ENCODE data around the gene MYOM3.
"Not testable (repeated sequence)": the region's sequence is repeated elsewhere in the genome, so short reads cannot be mapped to it uniquely, and the experiment has no call there.

The MYOM3 gene

DNA sequence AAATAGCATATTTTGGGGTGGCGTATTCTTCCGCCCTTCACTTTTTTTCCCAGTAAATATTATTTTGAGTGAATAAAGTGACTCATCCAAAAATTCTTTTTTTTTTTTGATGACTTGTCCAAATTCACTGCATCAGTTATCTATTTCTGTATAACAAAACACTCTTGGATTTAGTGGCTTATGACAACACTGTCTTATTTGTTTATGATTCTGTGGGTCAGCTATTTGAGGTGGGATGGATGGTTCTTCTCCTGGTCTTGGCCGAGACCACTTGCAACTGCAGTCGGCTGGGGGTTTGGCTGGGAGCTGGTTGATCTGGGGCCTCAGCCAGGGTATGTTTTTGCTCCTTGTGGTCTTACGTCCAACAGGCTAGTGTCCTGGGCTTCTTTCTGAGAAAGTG, 91.9 kb downstream of the MYOM3 start:
- H3K27ac ChIP-seq (ENCODE audit: low read length): no peak overlapping the region
- no peaks in the 10 kb centered on the region for H3K27me3 ChIP-seq (ENCODE audit: low read depth, low read length)
- H3K36me3 ChIP-seq (replicated peaks; ENCODE audit: low read depth, low read length): no peaks in the 10 kb centered on the region
- TF ChIP-seq EZH2phosphoT487 (IDR thresholded peaks at IDR 0.05; ENCODE audit: low read depth): no peak
- TF ChIP-seq, protein P1, sequence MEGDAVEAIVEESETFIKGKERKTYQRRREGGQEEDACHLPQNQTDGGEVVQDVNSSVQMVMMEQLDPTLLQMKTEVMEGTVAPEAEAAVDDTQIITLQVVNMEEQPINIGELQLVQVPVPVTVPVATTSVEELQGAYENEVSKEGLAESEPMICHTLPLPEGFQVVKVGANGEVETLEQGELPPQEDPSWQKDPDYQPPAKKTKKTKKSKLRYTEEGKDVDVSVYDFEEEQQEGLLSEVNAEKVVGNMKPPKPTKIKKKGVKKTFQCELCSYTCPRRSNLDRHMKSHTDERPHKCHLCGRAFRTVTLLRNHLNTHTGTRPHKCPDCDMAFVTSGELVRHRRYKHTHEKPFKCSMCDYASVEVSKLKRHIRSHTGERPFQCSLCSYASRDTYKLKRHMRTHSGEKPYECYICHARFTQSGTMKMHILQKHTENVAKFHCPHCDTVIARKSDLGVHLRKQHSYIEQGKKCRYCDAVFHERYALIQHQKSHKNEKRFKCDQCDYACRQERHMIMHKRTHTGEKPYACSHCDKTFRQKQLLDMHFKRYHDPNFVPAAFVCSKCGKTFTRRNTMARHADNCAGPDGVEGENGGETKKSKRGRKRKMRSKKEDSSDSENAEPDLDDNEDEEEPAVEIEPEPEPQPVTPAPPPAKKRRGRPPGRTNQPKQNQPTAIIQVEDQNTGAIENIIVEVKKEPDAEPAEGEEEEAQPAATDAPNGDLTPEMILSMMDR (IDR thresholded peaks at IDR 0.05; ENCODE audit: low read depth, low read length): no peak
- H3K4me1 ChIP-seq (ENCODE audit: low read length): no peaks in the 10 kb centered on the region
- no peaks in the 10 kb centered on the region for H3K9me3 ChIP-seq (ENCODE audit: insufficient read depth, low read length)
- no peaks in the 10 kb centered on the region for H3K79me2 ChIP-seq (ENCODE audit: low read length)
- H3K9ac ChIP-seq (ENCODE audit: low read length): no peak overlapping the region
- no peak overlapping the region for H3K4me3 ChIP-seq (ENCODE audit: low read length)
- H4K20me1 ChIP-seq (ENCODE audit: insufficient read depth, low read length): no peaks in the 10 kb centered on the region
- H2AFZ ChIP-seq (ENCODE audit: low read depth, low read length): no peak overlapping the region
- no peak overlapping the region for H3K4me2 ChIP-seq (ENCODE audit: low read length)

DNA sequence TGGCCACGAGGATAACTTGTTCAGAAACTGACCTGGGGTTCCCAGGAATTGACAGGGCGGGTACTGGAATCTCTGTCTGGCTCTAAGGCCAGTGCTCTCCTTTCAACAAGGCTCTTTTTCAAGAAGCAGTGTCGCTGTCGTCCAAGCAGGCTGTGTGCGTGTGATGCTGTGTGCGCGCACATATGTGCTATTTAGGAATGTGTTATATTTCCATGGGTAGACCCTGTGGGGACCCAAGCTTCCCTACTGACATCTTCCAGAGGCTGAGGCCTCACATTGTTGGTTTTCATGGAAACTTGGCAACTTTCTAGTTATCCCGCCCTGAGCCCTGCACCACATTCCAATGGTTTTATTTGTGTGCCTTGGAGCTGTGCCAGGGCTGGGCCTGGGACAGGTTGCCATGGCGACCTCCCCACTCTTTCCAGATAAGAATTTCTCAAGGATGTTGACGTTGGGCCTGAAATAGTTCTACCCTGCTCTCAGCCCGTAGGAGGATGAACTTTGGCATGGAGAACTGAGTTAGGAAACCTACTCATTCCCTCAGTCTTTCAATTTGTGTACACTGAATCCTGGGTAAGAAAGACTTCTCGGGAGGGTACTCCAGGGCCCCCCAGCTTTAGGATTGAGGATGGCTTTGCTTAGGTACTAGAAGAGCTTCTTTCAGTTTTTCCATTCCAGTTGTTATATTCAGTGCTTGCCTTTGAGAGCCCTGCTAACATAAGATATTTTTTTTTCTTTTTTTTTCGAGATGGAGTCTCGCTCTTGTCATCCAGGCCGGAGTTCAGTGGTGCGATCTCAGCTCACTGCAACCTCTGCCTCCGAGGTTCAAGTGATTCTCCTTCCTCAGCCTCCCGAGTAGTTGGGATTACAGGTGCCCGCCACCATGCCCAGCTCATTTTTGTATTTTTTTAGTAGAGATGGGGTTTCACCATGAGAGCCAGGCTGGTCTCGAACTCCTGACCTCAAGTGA, 93.0 kb downstream of the MYOM3 start:
- Histone ChIP-seq H4K20me1 (ENCODE audit: insufficient read depth, low read length) (no peaks in the 10 kb centered on the region), H3K9me3 (ENCODE audit: insufficient read depth, low read length) (no peaks in the 10 kb centered on the region), H3K27me3 (ENCODE audit: low read depth, low read length) (no peaks in the 10 kb centered on the region), H3K4me3 (ENCODE audit: low read length) (no peak overlapping the region), H3K36me3 (replicated peaks; ENCODE audit: low read depth, low read length) (no peaks in the 10 kb centered on the region), H2AFZ (ENCODE audit: low read depth, low read length) (no peak overlapping the region), H3K4me1 (ENCODE audit: low read length) (no peaks in the 10 kb centered on the region), H3K4me2 (ENCODE audit: low read length) (no peak overlapping the region), H3K27ac (ENCODE audit: low read length) (no peak overlapping the region), H3K9ac (ENCODE audit: low read length) (no peak overlapping the region), H3K79me2 (ENCODE audit: low read length) (no peaks in the 10 kb centered on the region)
- TF ChIP-seq EZH2phosphoT487 (IDR thresholded peaks at IDR 0.05; ENCODE audit: low read depth): no peak
- TF ChIP-seq, protein P1 (IDR thresholded peaks at IDR 0.05; ENCODE audit: low read depth, low read length): no peak

DNA sequence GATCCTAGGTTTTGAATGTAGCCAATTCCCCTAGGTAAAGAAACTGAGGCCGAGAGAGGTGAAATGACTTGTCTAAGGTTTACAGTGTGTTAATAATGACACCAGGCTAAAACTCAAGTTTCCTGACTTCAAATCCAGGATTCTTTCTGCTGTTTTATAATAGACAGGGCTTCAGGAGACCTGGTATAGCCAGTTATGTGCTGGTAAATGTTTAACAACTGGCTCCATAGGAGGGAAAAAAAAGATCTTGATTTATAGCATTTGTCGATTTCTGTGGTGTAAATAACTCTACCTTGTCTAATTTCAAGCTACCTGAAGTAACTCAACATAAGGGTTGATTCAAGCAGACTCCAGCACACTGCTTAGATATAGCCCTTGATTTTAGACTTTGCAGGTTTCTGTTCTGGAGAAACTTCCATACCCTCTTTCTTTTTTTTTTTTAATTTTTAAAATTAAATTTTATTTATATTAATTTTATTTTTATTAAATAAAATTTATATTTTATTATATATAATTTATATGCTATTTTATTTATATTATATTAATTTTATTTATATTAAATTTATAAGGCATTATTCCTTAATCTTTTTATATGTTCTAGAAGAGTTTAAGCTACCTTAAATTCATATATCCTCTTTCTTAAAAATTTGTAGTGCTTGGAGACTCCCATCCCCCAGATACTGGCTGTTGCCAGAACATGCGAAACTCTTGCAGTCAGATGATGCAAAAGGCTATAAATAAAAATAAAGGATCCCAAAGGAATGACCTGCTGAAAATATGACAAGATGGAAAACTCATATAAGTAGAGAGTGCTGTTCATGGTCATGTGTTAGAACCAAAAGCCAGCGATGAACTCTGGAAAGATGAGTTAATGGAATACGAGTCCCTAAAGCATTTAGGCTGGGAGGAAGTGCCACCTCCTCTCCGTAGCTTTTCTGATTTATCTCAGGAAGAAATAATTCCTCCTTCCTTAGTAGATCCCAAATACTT, 96.4 kb downstream of the MYOM3 start:
- H3K9ac ChIP-seq (ENCODE audit: low read length): no peak overlapping the region
- no peaks in the 10 kb centered on the region for H3K36me3 ChIP-seq (replicated peaks; ENCODE audit: low read depth, low read length)
- H3K79me2 ChIP-seq (ENCODE audit: low read length): no peaks in the 10 kb centered on the region
- H3K4me2 ChIP-seq (ENCODE audit: low read length): no peak overlapping the region
- no peak overlapping the region for H3K27ac ChIP-seq (ENCODE audit: low read length)
- H3K4me3 ChIP-seq (ENCODE audit: low read length): no peak overlapping the region
- no peaks in the 10 kb centered on the region for H3K9me3 ChIP-seq (ENCODE audit: insufficient read depth, low read length)
- no peak overlapping the region for H2AFZ ChIP-seq (ENCODE audit: low read depth, low read length)
- H3K4me1 ChIP-seq (ENCODE audit: low read length): no peaks in the 10 kb centered on the region
- peaks cover 3% of the 10 kb centered on the region; the same call in 1 of the 2 replicates for H3K27me3 ChIP-seq (ENCODE audit: low read depth, low read length)
- TF ChIP-seq EZH2phosphoT487 (IDR thresholded peaks at IDR 0.05; ENCODE audit: low read depth): no peak
- no peaks in the 10 kb centered on the region for H4K20me1 ChIP-seq (ENCODE audit: insufficient read depth, low read length)

DNA sequence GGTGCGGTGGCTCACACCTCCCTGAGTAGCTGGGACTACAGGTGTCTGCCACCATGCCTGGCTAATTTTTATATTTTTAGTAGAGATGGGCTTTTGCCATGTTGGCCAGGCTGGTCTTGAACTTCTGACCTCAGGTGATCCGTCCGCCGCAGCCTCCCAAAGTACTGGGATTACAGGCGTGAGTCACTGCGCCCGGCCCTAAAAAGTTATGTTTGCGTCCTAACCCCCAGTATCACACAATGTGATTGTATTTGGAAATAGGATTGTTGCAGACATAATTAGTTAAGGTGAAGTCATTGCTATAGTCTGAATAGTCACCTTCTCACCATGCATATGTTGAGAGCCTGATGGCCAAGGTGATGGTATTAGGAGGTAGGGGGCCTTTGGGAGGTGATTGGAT, 99.1 kb downstream of the MYOM3 start:
- H3K4me1 ChIP-seq (ENCODE audit: low read length); H3K4me2 ChIP-seq (ENCODE audit: low read length); H3K4me3 ChIP-seq (ENCODE audit: low read length); H3K27me3 ChIP-seq (ENCODE audit: low read depth, low read length); H3K9me3 ChIP-seq (ENCODE audit: insufficient read depth, low read length); H2AFZ ChIP-seq (ENCODE audit: low read depth, low read length); H3K36me3 ChIP-seq (replicated peaks; ENCODE audit: low read depth, low read length); H3K79me2 ChIP-seq (ENCODE audit: low read length); H4K20me1 ChIP-seq (ENCODE audit: insufficient read depth, low read length); H3K9ac ChIP-seq (ENCODE audit: low read length); H3K27ac ChIP-seq (ENCODE audit: low read length): not testable (repeated sequence)
